IMR-90 (cell line): Measurements from ENCODE around the gene CASZ1. TPM values are rescaled to one million over a fixed set of nuclear protein-coding genes. Genes with fewer than 3 reads are reported as not detected.

Experiments used
- ATAC-seq: fragments of 200-7000 bp; cut with Tn5 transposase; 2 replicates; pipeline ENCODE4 v1.9.1; 2020; ENCODE audit warnings: low read depth, mild to moderate bottlenecking, moderate library complexity
- BruUV-seq: library from RNA; stranded (reverse); fragments of 400-500 nt; replicated peaks from 2 replicates; lab custom pipeline; 2021; lab: Mats Ljungman, UMichigan
- CTCF ChIA-PET: fragments of 300-600 bp; formaldehyde crosslinking; extraction: SDS; loops from one replicate; lab custom pipeline; 2021; ENCODE audit warnings: antibody characterized with exemption; lab: Yijun Ruan, JAX
- POLR2A ChIA-PET: fragments of 300-600 bp; sonication (Branson Sonifier 250); formaldehyde crosslinking; loops from one replicate; lab custom pipeline; 2022; ENCODE audit warnings: antibody characterized with exemption; ENCODE audit not compliant: unreplicated experiment; lab: Charles Lee
- DNase-seq: peaks from one replicate; pipeline ENCODE4 v3.0.0; 2013
- H2AFZ ChIP-seq: replicated peaks from 2 replicates; pipeline ENCODE3; 2013; ENCODE audit warnings: low read length, mild to moderate bottlenecking; ENCODE audit not compliant: poor library complexity
- H2AK5ac ChIP-seq: 2 replicates; pipeline ENCODE4 v1.6.1; 2013; ENCODE audit warnings: low read depth, low read length, inconsistent platforms
- H2AK9ac ChIP-seq: replicated peaks from 2 replicates; pipeline ENCODE3; 2013; ENCODE audit warnings: mild to moderate bottlenecking, low read depth, low read length, moderate library complexity; ENCODE audit not compliant: poor library complexity
- H2BK120ac ChIP-seq: 2 replicates; pipeline ENCODE4 v1.6.1; 2013; ENCODE audit warnings: low read depth, low read length, inconsistent platforms
- H2BK15ac ChIP-seq: 3 replicates; pipeline ENCODE4 v1.6.1; 2013; ENCODE audit warnings: low read depth, low read length, inconsistent platforms
- H2BK20ac ChIP-seq: 2 replicates; pipeline ENCODE4 v1.6.1; 2013; ENCODE audit warnings: low read depth, mild to moderate bottlenecking, inconsistent platforms, low read length, moderate library complexity
- H2BK5ac ChIP-seq: 2 replicates; pipeline ENCODE4 v1.6.1; 2013; ENCODE audit warnings: mild to moderate bottlenecking, low read depth, low read length, inconsistent platforms; ENCODE audit not compliant: poor library complexity, severe bottlenecking
- H3K14ac ChIP-seq: replicated peaks from 2 replicates; pipeline ENCODE4 v1.6.1; 2013; ENCODE audit warnings: low read depth, low read length, inconsistent platforms
- H3K18ac ChIP-seq: 2 replicates; pipeline ENCODE4 v1.6.1; 2013; ENCODE audit warnings: low read depth, low read length, control low read depth
- H3K23ac ChIP-seq: 2 replicates; pipeline ENCODE4 v1.6.1; 2013; ENCODE audit warnings: low read depth, low read length, inconsistent platforms
- H3K27ac ChIP-seq: 2 replicates; pipeline ENCODE4 v1.5.1; 2013; ENCODE audit warnings: mild to moderate bottlenecking, control low read depth, low read length; ENCODE audit not compliant: insufficient read depth
- H3K27me3 ChIP-seq: 2 replicates; pipeline ENCODE4 v1.6.1; 2013; ENCODE audit warnings: low read length; ENCODE audit not compliant: control insufficient read depth, insufficient read depth
- H3K36me3 ChIP-seq: 2 replicates; pipeline ENCODE4 v1.6.1; 2013; ENCODE audit warnings: low read length, mixed read lengths; ENCODE audit not compliant: control insufficient read depth, insufficient read depth
- H3K4ac ChIP-seq: 2 replicates; pipeline ENCODE4 v1.6.1; 2013; ENCODE audit warnings: low read depth, low read length, inconsistent platforms
- H3K4me1 ChIP-seq: 2 replicates; pipeline ENCODE4 v1.6.1; 2013; ENCODE audit warnings: low read length, mixed read lengths; ENCODE audit not compliant: control insufficient read depth, insufficient read depth
- H3K4me2 ChIP-seq: 2 replicates; pipeline ENCODE4 v1.6.1; 2013; ENCODE audit warnings: low read depth, mild to moderate bottlenecking, control low read depth, low read length, moderate library complexity
- H3K4me3 ChIP-seq: 2 replicates; pipeline ENCODE4 v1.5.1; 2013; ENCODE audit warnings: low read depth, mild to moderate bottlenecking, control low read depth, low read length, moderate library complexity; ENCODE audit not compliant: insufficient read depth
- H3K56ac ChIP-seq: 2 replicates; pipeline ENCODE4 v1.6.1; 2013; ENCODE audit warnings: low read length, inconsistent platforms; ENCODE audit not compliant: insufficient read depth; ENCODE audit errors: extremely low read depth
- H3K79me1 ChIP-seq, 2 experiments: 2 replicates each; pipeline ENCODE4 v1.6.1; 2013; ENCODE audit warnings: low read length in 2 of 2, inconsistent platforms in 1 of 2, low read depth in 1 of 2
- H3K9ac ChIP-seq: 2 replicates; pipeline ENCODE4 v1.6.1; 2013; ENCODE audit warnings: low read depth, low read length, control low read depth
- H3K9me1 ChIP-seq: 2 replicates; pipeline ENCODE4 v1.6.1; 2013; ENCODE audit warnings: low read length, inconsistent platforms; ENCODE audit not compliant: insufficient read depth
- H3K9me3 ChIP-seq: 2 replicates; pipeline ENCODE4 v1.6.1; 2013; ENCODE audit warnings: low read length; ENCODE audit not compliant: control insufficient read depth, insufficient read depth
- H4K20me1 ChIP-seq: 2 replicates; pipeline ENCODE4 v1.6.1; 2013; ENCODE audit warnings: low read length, inconsistent platforms; ENCODE audit not compliant: insufficient read depth
- H4K5ac ChIP-seq: 2 replicates; pipeline ENCODE4 v1.6.1; 2013; ENCODE audit warnings: mild to moderate bottlenecking, low read depth, low read length, control low read depth
- H4K8ac ChIP-seq, 2 experiments: 2 replicates each; pipeline ENCODE4 v1.6.1; 2013; ENCODE audit warnings: low read depth in 2 of 2, low read length in 2 of 2, control low read depth in 1 of 2, inconsistent platforms in 1 of 2
- H4K91ac ChIP-seq: 2 replicates; pipeline ENCODE4 v1.6.1; 2013; ENCODE audit warnings: low read depth, low read length, inconsistent platforms; ENCODE audit not compliant: insufficient read depth
- BHLHE40 ChIP-seq: fragments of 150-350 bp; IDR thresholded peaks from 2 replicates; pipeline ENCODE4 v1.6.1; 2016; ENCODE audit warnings: mild to moderate bottlenecking, low read depth, low read length
- CEBPB ChIP-seq: IDR thresholded peaks from 2 replicates; pipeline ENCODE4 v1.6.1; 2012; ENCODE audit warnings: low read depth, low read length, improper control_type of control experiment
- CHD1 ChIP-seq: IDR thresholded peaks from 2 replicates; pipeline ENCODE4 v1.6.1; 2012; ENCODE audit warnings: low read depth, low read length, improper control_type of control experiment
- FOS ChIP-seq: fragments of 150-350 bp; IDR thresholded peaks from 2 replicates; pipeline ENCODE4 v1.6.1; 2016; ENCODE audit warnings: low read depth, low read length
- MAFK ChIP-seq: IDR thresholded peaks from 2 replicates; pipeline ENCODE4 v1.6.1; 2012; ENCODE audit warnings: low read depth, low read length, improper control_type of control experiment
- MAZ ChIP-seq: IDR thresholded peaks from 2 replicates; pipeline ENCODE4 v1.6.1; 2012; ENCODE audit warnings: low read depth, mild to moderate bottlenecking, low read length, improper control_type of control experiment, moderate library complexity, borderline replicate concordance
- MXI1 ChIP-seq: IDR thresholded peaks from 2 replicates; pipeline ENCODE4 v1.6.1; 2012; ENCODE audit warnings: low read depth, mild to moderate bottlenecking, low read length, moderate library complexity, borderline replicate concordance
- POLR2A ChIP-seq: IDR thresholded peaks from 2 replicates; pipeline ENCODE4 v1.6.1; 2012; ENCODE audit warnings: mild to moderate bottlenecking, low read depth, low read length
- RAD21 ChIP-seq: IDR thresholded peaks from 2 replicates; pipeline ENCODE4 v1.6.1; 2012; ENCODE audit warnings: low read length, improper control_type of control experiment
- RCOR1 ChIP-seq: IDR thresholded peaks from 2 replicates; pipeline ENCODE4 v1.6.1; 2012; ENCODE audit warnings: mild to moderate bottlenecking, low read length, improper control_type of control experiment; ENCODE audit not compliant: insufficient replicate concordance
- RFX5 ChIP-seq: IDR thresholded peaks from 2 replicates; pipeline ENCODE4 v1.8.0; 2012; ENCODE audit warnings: low read depth, mild to moderate bottlenecking, low read length, moderate library complexity
- SMC3 ChIP-seq: fragments of 150-350 bp; IDR thresholded peaks from 2 replicates; pipeline ENCODE4 v1.6.1; 2016; ENCODE audit warnings: low read depth, mild to moderate bottlenecking, antibody characterized with exemption, low read length, moderate library complexity
- WGBS, 2 experiments: methylation state at CpG; one replicate each; pipeline versions ENCODE4 v1.1.5 to v1.1.7; 2013; ENCODE audit warnings: missing lambda C conversion rate in 2 of 2; ENCODE audit not compliant: insufficient read length in 1 of 2; ENCODE audit errors: extremely low coverage in 2 of 2; 5-methylcytosine and 5-hydroxymethylcytosine counted together
- dilution Hi-C: fragments of 300-500 bp; cut with HindIII; formaldehyde crosslinking; loops from one replicate; pipeline ENCODE4 v1.14.3; 2018; ENCODE audit warnings: low sequenced_read_pairs; ENCODE audit not compliant: unreplicated experiment
- in situ Hi-C: fragments of 300-500 bp; cut with MboI; formaldehyde crosslinking; loops from 3 replicates; pipeline ENCODE4 v1.14.3; 2019; ENCODE audit warnings: low sequenced_read_pairs, inconsistent platforms, mixed read lengths
- intact Hi-C: fragments of 100-400 bp; cut with micrococcal nuclease; formaldehyde crosslinking; loops from 2 replicates; pipeline ENCODE4 v1.10.0; 2022
- polyA plus RNA-seq, 3 experiments: library from polyadenylated mRNA; depleted of rRNA; stranded (reverse); fragments of >200 nt; gene quantifications; 2 replicates each; pipeline ENCODE4 v1.2.3, GENCODE V29; 2012; ENCODE audit warnings: low replicate concordance in 1 of 3
- total RNA-seq: library from RNA; depleted of rRNA; stranded (reverse); fragments of >200 nt; gene quantifications from 2 replicates; pipeline ENCODE4 v1.2.3, GENCODE V29; 2012
- TF ChIP-seq, protein P1 (sequence below): fragments of 150-350 bp; IDR thresholded peaks from 2 replicates; pipeline ENCODE4 v1.6.1; 2017; ENCODE audit warnings: mild to moderate bottlenecking, antibody characterized with exemption, low read length, low read depth
- TF ChIP-seq, protein P2 (sequence below): fragments of 150-350 bp; IDR thresholded peaks from 2 replicates; pipeline ENCODE4 v1.6.1; 2016; ENCODE audit warnings: low read depth, mild to moderate bottlenecking, low read length, moderate library complexity, borderline replicate concordance

CASZ1 gene
- total and polyA plus RNA-seq, 2 of the 4 experiments (the other 2 are of a cell fraction), result 0.18 to 0.24 TPM

DNA sequence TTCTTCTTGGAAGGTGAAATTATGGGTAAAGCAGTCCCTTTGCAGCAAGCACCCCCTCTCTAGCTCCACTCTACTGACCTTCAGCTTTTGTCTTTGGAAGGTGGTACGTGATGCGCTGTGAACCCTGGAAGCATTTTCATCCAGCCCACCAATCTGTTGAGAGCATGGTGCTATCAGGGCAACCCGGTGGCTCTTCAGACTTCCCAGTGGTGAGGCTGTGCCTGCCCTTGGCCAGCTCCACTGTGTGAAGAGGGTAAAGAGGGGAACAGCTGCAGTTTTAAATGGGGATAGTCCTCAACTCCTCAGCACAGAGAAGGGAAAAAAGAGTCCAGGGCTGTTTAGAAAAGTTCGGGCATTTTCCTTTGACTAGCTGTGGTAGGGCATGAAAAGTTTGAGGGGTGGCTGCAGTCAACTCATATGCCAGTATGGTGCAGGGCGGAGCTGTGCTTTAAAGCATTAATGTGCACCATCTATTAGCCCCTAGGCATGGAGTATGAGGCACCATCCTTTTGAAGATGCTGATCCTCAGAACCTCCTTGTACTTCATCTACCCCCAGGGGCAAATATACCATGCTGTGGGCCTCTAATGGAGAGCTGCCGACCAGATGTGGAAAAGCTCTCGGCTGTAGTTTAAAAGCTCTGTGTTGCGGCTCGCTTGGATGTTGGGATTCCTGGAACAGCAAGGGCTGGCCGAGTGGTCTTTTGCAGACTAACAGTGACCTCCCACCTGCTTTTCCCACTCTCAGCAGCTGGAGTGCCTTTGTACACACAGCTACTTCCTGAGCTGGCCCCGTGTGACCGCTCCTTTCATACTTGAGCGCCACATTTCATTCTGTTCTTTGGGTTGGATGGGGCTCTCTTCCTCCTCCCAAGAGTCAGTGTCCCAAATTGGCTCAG, 198.7 kb downstream of the CASZ1 start:
- peak overlapping the region; percentile 50 for H2AK5ac ChIP-seq
- dilution Hi-C loops (no loop called here), intact Hi-C loops (loop anchor here (2.0 kb wide), 1 partner anchor 67 kb away; no protein-coding TSS in a partner anchor), in situ Hi-C loops (no loop called here)
- H3K9me1 ChIP-seq, result peaks cover 16% of the 10 kb centered on the region
- BruUV-seq, result no TSS peak
- ChIA-PET POLR2A (no interaction called here), CTCF (interaction anchor here (0.6 kb wide), 2 partner anchors 339 to 463 kb away, joined by 3 to 5 read pairs; no protein-coding TSS in a partner anchor)
- peaks cover 2% of the 10 kb centered on the region; the same call in 1 of the 2 replicates for H4K20me1 ChIP-seq
- H3K18ac ChIP-seq, result peak overlapping the region; percentile 22; the same call in 1 of the 2 replicates
- no peak for DNase-seq
- H3K14ac ChIP-seq, result peak overlapping the region; percentile 43
- peak overlapping the region; percentile 14; the same call in 1 of the 2 replicates for H4K91ac ChIP-seq
- WGBS, 2 experiments, result 100% methylated on average over 1 of the region's 13 CpGs; no CpG with 5 or more reads in 1 of the 2 experiments
- peaks cover 3 to 28% of the 10 kb centered on the region in 2 experiments; a peak in 2 of 4 replicates for H3K79me1 ChIP-seq
- H3K9me3 ChIP-seq, result no peaks in the 10 kb centered on the region
- no peak overlapping the region for H2AFZ ChIP-seq
- H2BK20ac ChIP-seq, result peak overlapping the region; percentile 42
- peak overlapping the region; percentile 51 for H3K4ac ChIP-seq
- H2BK15ac ChIP-seq, result peak overlapping the region; percentile 26; the same call in 1 of the 3 replicates
- H4K5ac ChIP-seq, result peak overlapping the region; percentile 47
- no peaks in the 10 kb centered on the region for H3K27me3 ChIP-seq
- H3K4me3 ChIP-seq, result no peak overlapping the region
- H3K56ac ChIP-seq, result no peak overlapping the region
- peak overlapping the region; percentile 16 for H2AK9ac ChIP-seq
- H3K4me1 ChIP-seq, result peaks cover 20% of the 10 kb centered on the region
- ATAC-seq, result no peak
- no peaks in the 10 kb centered on the region for H3K36me3 ChIP-seq
- peak overlapping the region; percentile 5; the same call in 1 of the 2 replicates for H3K27ac ChIP-seq
- no peak overlapping the region for H2BK5ac ChIP-seq
- no peak overlapping the region for H4K8ac ChIP-seq
- peak overlapping the region; percentile 8; the same call in 1 of the 2 replicates for H2BK120ac ChIP-seq
- no peak overlapping the region for H3K9ac ChIP-seq
- H3K4me2 ChIP-seq, result no peak overlapping the region; the same call in 1 of the 2 replicates
- H3K23ac ChIP-seq, result 0 out of 2 replicates have a peak overlapping the region, but pooled peaks have one; percentile 24
- TF ChIP-seq FOS (no peak), SMC3 (no peak), BHLHE40 (no peak), MAFK (no peak), POLR2A (no peak), RAD21 (no peak), CEBPB (no peak), MAZ (no peak), RFX5 (no peak), CHD1 (no peak), RCOR1 (no peak), MXI1 (no peak)
- TF ChIP-seq, protein P1, sequence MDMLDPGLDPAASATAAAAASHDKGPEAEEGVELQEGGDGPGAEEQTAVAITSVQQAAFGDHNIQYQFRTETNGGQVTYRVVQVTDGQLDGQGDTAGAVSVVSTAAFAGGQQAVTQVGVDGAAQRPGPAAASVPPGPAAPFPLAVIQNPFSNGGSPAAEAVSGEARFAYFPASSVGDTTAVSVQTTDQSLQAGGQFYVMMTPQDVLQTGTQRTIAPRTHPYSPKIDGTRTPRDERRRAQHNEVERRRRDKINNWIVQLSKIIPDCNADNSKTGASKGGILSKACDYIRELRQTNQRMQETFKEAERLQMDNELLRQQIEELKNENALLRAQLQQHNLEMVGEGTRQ, result no peak
- TF ChIP-seq, protein P2, sequence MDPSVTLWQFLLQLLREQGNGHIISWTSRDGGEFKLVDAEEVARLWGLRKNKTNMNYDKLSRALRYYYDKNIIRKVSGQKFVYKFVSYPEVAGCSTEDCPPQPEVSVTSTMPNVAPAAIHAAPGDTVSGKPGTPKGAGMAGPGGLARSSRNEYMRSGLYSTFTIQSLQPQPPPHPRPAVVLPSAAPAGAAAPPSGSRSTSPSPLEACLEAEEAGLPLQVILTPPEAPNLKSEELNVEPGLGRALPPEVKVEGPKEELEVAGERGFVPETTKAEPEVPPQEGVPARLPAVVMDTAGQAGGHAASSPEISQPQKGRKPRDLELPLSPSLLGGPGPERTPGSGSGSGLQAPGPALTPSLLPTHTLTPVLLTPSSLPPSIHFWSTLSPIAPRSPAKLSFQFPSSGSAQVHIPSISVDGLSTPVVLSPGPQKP, result no peak
